ENCODE data around the gene SAA4. TPM values are rescaled to one million over a fixed set of nuclear protein-coding genes. Genes with fewer than 3 reads are reported as not detected.
"Not testable (repeated sequence)": the region's sequence is repeated elsewhere in the genome, so short reads cannot be mapped to it uniquely, and the experiment has no call there.

The SAA4 gene
- total and polyA plus RNA-seq, 3 donors from 2014 or later: 0.84 TPM; not detected in 2

GRCh38 chr11:18277565-18278271 is 41.1 kb upstream of the SAA4 start:
- Histone ChIP-seq H3K27ac (peak overlapping the region in 1 of 2 donors; percentile 71), H3K9me3 (no peaks in the 10 kb centered on the region), H3K27me3 (no peaks in the 10 kb centered on the region), H3K36me3 (ENCODE audit: low read depth, missing control alignments) (no peaks in the 10 kb centered on the region), H3K4me3 (no peak overlapping the region), H3K4me1 (no peaks in the 10 kb centered on the region)
- 70 to 83% methylated on average over 5 of the region's 5 CpGs for WGBS, 2 donors
- intact Hi-C loops (cut with DNase I; ENCODE audit: low total_unique reads): no loop called here
- TF ChIP-seq POLR2A (IDR thresholded peaks at IDR 0.05) (no peak), CTCF (IDR thresholded peaks at IDR 0.05) (no peak)
- peak; percentile 31 for DNase-seq

- 74 to 86% methylated on average over 4 of the region's 4 CpGs for WGBS, 2 donors
- H3K4me1 ChIP-seq: no peaks in the 10 kb centered on the region
- TF ChIP-seq POLR2A (IDR thresholded peaks at IDR 0.05) (no peak), CTCF (IDR thresholded peaks at IDR 0.05) (no peak)
- intact Hi-C loops (cut with DNase I; ENCODE audit: low total_unique reads): no loop called here
- no peak overlapping the region for H3K27ac ChIP-seq
- no peaks in the 10 kb centered on the region for H3K27me3 ChIP-seq
- no peak for DNase-seq
- no peaks in the 10 kb centered on the region for H3K9me3 ChIP-seq
- H3K4me3 ChIP-seq: no peak overlapping the region
- H3K36me3 ChIP-seq (ENCODE audit: low read depth, missing control alignments): no peaks in the 10 kb centered on the region
These were observed 34.6 kb upstream of the SAA4 start for GRCh38 chr11:18271206-18271605.

- Histone ChIP-seq H3K27ac (no peak overlapping the region), H3K9me3 (no peaks in the 10 kb centered on the region), H3K27me3 (no peaks in the 10 kb centered on the region), H3K4me1 (no peaks in the 10 kb centered on the region), H3K4me3 (no peak overlapping the region), H3K36me3 (ENCODE audit: low read depth, missing control alignments) (no peaks in the 10 kb centered on the region)
- WGBS, 2 donors: 66 to 73% methylated on average over 4 of the region's 4 CpGs
- intact Hi-C loops (cut with DNase I; ENCODE audit: low total_unique reads): no loop called here
- no peak for DNase-seq
- TF ChIP-seq CTCF (IDR thresholded peaks at IDR 0.05): no peak
- TF ChIP-seq POLR2A (IDR thresholded peaks at IDR 0.05): no peak
These were observed 33.5 kb upstream of the SAA4 start for GRCh38 chr11:18270102-18270501.

- intact Hi-C loops (cut with DNase I; ENCODE audit: low total_unique reads); DNase-seq; H3K36me3 ChIP-seq (ENCODE audit: low read depth, missing control alignments); H3K9me3 ChIP-seq; H3K4me1 ChIP-seq; H3K27me3 ChIP-seq; H3K27ac ChIP-seq; H3K4me3 ChIP-seq: not testable (repeated sequence)
- 52% methylated on average over 3 of the region's 5 CpGs; no CpG with 5 or more reads in 1 of the 2 donors for WGBS, 2 donors
These were observed 32.6 kb upstream of the SAA4 start for GRCh38 chr11:18269252-18269651.

GRCh38 chr11:18267335-18268133 is 30.9 kb upstream of the SAA4 start:
- H3K4me3 ChIP-seq; DNase-seq; H3K4me1 ChIP-seq; H3K27ac ChIP-seq; H3K9me3 ChIP-seq; H3K27me3 ChIP-seq; intact Hi-C loops (cut with DNase I; ENCODE audit: low total_unique reads); H3K36me3 ChIP-seq (ENCODE audit: low read depth, missing control alignments): not testable (repeated sequence)
- 79 to 84% methylated on average over 6 to 9 of the region's 10 CpGs for WGBS, 2 donors

Data from testis (tissue), 3 donors.